GM12872 (cell line): ENCODE results near the gene SNX21.

Experiments
- CTCF ChIP-seq: IDR thresholded peaks from 3 replicates; pipeline ENCODE4 v1.5.1; 2011; ENCODE audit warnings: low read depth, mild to moderate bottlenecking, low read length, moderate library complexity; ENCODE audit not compliant: insufficient read depth

Gene SNX21

GRCh38 chr20:45848969-45849582, 15.5 kb downstream of the SNX21 start:
- TF ChIP-seq CTCF: no peak

GRCh38 chr20:45850238-45850637, 16.6 kb downstream of the SNX21 start:
- no peak for TF ChIP-seq CTCF

GRCh38 chr20:45850926-45851325, 17.3 kb downstream of the SNX21 start:
- no peak for TF ChIP-seq CTCF

DNA sequence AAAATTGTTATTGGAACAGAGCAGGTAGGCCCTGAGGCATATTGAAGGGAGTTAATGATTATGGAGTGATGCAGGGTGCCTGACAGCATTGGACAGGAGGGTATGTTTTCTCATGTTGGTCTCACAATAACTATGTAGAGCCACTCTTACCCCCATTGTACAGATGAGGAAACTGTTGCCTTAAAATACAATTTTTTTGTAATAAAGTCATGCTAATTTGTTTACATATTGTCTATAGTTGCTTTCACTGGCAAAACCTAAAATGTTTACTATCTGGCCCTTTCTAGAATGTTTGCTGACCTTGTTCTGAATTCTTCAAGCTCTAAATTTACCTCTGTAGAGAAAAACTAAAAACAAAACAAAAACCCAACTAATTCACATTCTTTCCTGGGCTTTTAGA, 17.9 kb downstream of the SNX21 start:
- no peak for TF ChIP-seq CTCF

- TF ChIP-seq CTCF: no peak
These were observed 18.7 kb downstream of the SNX21 start for GRCh38 chr20:45852326-45852725.

GRCh38 chr20:45853484-45853883, 19.9 kb downstream of the SNX21 start:
- TF ChIP-seq CTCF: no peak

DNA sequence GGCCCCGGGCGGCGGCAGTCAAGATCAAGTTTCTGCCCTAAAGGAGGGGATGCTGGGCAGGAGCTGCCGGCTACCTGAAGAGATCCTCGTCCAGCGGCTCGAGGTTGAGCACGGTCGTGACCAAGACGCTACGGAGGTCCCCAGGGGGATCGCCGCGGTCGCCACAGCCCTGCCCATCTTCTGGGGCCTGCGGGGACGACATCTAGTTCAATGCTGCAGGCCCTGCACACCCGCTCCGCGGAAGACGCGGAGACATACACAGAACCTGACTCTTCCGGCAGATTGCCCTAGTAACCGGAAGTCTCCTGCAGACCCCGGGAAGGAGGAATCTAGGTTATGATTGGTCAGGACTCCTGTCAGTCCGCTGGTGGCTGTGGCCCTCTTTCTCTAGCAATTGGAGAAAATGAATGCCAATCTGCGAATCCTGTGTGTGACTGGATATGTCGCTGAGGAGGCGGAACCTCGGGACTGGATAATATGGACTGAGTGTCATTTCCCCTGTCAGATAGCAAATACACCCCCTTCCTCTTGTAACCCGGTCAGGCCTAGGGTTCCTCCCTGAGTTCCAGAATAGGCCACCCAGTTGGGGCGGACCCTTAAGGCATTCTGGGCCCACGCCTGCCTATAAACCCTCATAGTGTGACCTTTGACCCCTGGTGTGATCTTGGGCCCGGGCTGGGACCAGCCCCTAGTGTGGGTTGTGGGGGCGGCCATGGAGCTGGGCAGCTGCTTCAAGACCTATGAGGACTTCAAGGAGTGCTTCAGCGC, 23.7 kb downstream of the SNX21 start, which contains the start of the genes ACOT8 and ZSWIM3:
Gene ACOT8, minus strand, starts transcription at position 279 of the 768 bp plus-strand sequence. Its CDS starts 77 bp downstream, at position 202.
Gene ZSWIM3, plus strand, starts transcription at position 501 of the 768 bp plus-strand sequence. Its CDS starts 212 bp downstream, at position 713.
- no peak for TF ChIP-seq CTCF
